Measurements from ENCODE around the gene AHDC1. TPM values are rescaled to one million over a fixed set of nuclear protein-coding genes. Genes with fewer than 3 reads are reported as not detected.
A peak's percentile ranks its signal among the peaks of the same experiment; 100 is the strongest.

The AHDC1 gene
- total and polyA plus RNA-seq, 2 experiments from 2014 or later = 3.9 to 5.3 TPM

DNA sequence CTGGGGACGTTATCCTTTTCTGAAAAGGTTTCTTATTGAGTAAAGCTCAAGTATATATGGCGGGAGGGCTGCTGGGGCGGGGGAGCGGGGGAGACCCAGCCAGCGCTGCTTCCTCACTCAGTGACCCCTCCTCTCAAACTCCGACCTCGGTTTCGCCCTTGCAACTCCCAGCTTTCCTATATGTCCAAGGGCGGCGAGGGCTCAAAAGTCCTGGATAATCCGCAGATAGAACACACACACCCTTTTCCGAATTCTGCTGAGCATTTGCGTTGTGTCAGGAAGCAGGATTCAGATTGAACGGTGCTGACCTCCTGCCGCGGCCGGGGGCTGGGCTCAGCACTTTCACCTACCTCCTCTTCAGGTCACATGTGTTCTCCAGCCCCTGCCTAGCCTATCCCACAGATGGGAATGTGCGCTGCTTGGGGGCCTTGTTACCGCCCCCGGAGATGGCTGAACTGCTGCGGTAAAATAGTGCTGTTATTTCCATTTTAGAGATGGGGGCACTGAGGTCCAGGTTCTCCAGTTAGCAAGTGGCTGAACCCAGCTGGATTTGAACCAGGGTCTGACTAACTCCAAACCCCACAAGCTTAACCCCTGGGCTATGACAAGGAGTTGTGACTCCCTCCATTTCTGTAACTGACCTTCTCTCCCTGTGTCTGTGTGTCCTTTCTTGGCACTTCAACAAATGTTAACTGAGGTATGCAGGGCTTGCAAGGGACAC, 795 bp upstream of the AHDC1 start:
- Histone ChIP-seq H2AFZ (peak overlapping the region; percentile 87), H3K4me2 (ENCODE audit: unreplicated experiment) (peak overlapping the region; percentile 52), H3K9me2 (ENCODE audit: insufficient read depth) (no peaks in the 10 kb centered on the region), H3K9ac (peak overlapping the region; percentile 80; the same call in 1 of the 2 replicates), H3K27me3 (replicated peaks; ENCODE audit: insufficient read depth) (no peaks in the 10 kb centered on the region), H3K79me2 (ENCODE audit: insufficient read depth) (peaks cover 36% of the 10 kb centered on the region), H3K4me3 (peak overlapping the region; percentile 84), H4K20me1 (ENCODE audit: insufficient read depth) (no peaks in the 10 kb centered on the region), H3K27ac (no peak overlapping the region), H3K9me3 (ENCODE audit: low read depth) (no peaks in the 10 kb centered on the region), H3K4me1 (ENCODE audit: insufficient read depth) (peaks cover 18% of the 10 kb centered on the region), H3K36me3 (ENCODE audit: low read depth) (no peaks in the 10 kb centered on the region), H3F3A (ENCODE audit: insufficient read depth) (no peaks in the 10 kb centered on the region)
- in situ Hi-C loops (cut with MboI) = loop anchor here (5.0 to 25.0 kb wide), 3 partner anchors 63 to 492 kb away; no protein-coding TSS in a partner anchor
- WGBS, 2 experiments (ENCODE audit: low coverage in 1 of 2, low lambda C conversion rate in 2 of 2, missing lambda C conversion rate in 2 of 2) = 46 to 48% methylated on average over 20 to 21 of the region's 21 CpGs
- TF ChIP-seq EZH2 (IDR thresholded peaks at IDR 0.05; ENCODE audit: insufficient read depth, poor library complexity, severe bottlenecking) (no peak), EZH2phosphoT487 (IDR thresholded peaks at IDR 0.05; ENCODE audit: insufficient read depth, low read depth) (no peak)
- peak; percentile 33 for DNase-seq

DNA sequence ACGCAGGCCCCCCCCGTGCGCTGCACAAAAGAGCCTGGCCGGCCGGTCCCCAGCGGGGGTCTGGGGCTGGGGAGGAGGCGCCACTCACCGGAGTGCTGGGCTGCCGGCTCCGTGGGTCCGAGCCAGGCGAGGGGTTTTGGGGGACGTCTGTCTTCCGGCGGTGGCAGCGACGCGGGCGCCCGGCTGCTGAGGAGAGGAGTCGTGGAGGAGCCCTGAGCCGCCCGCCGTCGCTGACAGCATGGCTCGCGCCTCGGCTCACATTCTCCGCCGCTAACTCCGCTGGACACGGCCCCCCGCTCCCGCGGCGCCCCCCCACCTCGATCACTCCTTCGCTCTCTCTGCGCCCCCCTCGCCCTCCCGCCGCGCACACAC, 649 bp downstream of the AHDC1 start:
- Histone ChIP-seq H3K9me3 (ENCODE audit: low read depth) (no peaks in the 10 kb centered on the region), H4K20me1 (ENCODE audit: insufficient read depth) (no peaks in the 10 kb centered on the region), H3K4me3 (peak overlapping the region; percentile 84), H3K27me3 (replicated peaks; ENCODE audit: insufficient read depth) (no peaks in the 10 kb centered on the region), H3K4me1 (ENCODE audit: insufficient read depth) (peaks cover 29% of the 10 kb centered on the region), H3K9ac (peak overlapping the region; percentile 80), H3K27ac (peak overlapping the region; percentile 36), H3K9me2 (ENCODE audit: insufficient read depth) (no peaks in the 10 kb centered on the region), H3K79me2 (ENCODE audit: insufficient read depth) (peaks cover 50% of the 10 kb centered on the region), H3K36me3 (ENCODE audit: low read depth) (no peaks in the 10 kb centered on the region), H2AFZ (peak overlapping the region; percentile 87; the same call in 1 of the 2 replicates), H3K4me2 (ENCODE audit: unreplicated experiment) (peak overlapping the region; percentile 48), H3F3A (ENCODE audit: insufficient read depth) (no peaks in the 10 kb centered on the region)
- DNase-seq = peak; percentile 75
- no peak for TF ChIP-seq EZH2 (IDR thresholded peaks at IDR 0.05; ENCODE audit: insufficient read depth, poor library complexity, severe bottlenecking)
- no peak for TF ChIP-seq EZH2phosphoT487 (IDR thresholded peaks at IDR 0.05; ENCODE audit: insufficient read depth, low read depth)
- in situ Hi-C loops (cut with MboI) = loop anchor here (25.0 kb wide), 2 partner anchors 191 to 491 kb away; no protein-coding TSS in a partner anchor
- 0 to 2% methylated on average over 5 to 42 of the region's 43 CpGs for WGBS, 2 experiments (ENCODE audit: low coverage in 1 of 2, low lambda C conversion rate in 2 of 2, missing lambda C conversion rate in 2 of 2)

DNA sequence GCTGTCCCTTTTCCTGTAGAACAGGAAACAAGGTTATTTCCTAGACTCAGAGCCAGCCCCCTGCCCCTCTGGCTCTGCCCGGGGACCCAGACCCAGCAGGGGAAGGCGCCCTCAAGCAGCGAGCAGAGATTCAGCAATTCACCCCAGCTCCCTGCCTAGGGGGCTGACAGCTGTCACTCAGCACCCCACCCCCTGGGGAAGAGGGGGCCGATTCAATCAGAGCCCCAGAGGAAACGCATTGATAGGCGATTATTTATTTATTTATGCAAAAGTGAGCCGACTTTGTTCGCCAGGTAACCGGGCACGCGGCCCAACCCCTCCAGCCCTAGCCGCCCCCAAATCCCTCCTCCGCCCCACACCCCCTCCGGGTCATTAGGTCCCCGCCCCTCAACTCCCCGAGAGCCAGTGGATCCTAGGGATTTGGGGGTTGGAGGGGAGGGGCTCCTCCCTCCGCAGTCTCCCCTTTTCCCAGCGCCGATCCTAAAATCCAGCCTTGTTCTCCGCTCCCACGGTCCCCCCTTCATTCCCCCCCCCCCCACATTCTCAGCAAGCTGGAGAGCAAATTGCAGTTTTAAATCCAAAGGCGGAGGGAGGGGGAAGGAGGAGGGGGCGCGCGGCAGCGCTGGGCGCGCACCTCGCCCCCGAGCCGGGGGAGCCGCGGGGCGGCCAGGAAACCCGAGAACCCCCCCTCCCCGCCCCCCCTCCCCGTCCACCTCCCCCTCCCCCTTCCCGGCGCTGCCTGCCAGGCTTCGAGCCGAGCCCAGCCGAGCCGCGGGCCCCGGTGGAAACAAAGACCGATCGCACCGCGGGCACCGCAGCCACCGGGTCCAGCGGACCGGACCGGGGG, 1.3 kb downstream of the AHDC1 start:
- Histone ChIP-seq H3K79me2 (ENCODE audit: insufficient read depth) (peaks cover 56% of the 10 kb centered on the region), H3K27me3 (replicated peaks; ENCODE audit: insufficient read depth) (no peaks in the 10 kb centered on the region), H2AFZ (peak overlapping the region; percentile 87; the same call in 1 of the 2 replicates), H3K4me3 (peak overlapping the region; percentile 84), H3K27ac (peak overlapping the region; percentile 43), H3K9ac (peak overlapping the region; percentile 80), H3K36me3 (ENCODE audit: low read depth) (no peaks in the 10 kb centered on the region), H3K9me2 (ENCODE audit: insufficient read depth) (no peaks in the 10 kb centered on the region), H3K4me1 (ENCODE audit: insufficient read depth) (peaks cover 35% of the 10 kb centered on the region), H3K4me2 (ENCODE audit: unreplicated experiment) (peak overlapping the region; percentile 95), H4K20me1 (ENCODE audit: insufficient read depth) (no peaks in the 10 kb centered on the region), H3K9me3 (ENCODE audit: low read depth) (no peaks in the 10 kb centered on the region), H3F3A (ENCODE audit: insufficient read depth) (no peaks in the 10 kb centered on the region)
- in situ Hi-C loops (cut with MboI) = loop anchor here (25.0 kb wide), 2 partner anchors 190 to 490 kb away; no protein-coding TSS in a partner anchor
- DNase-seq = peak; percentile 78
- WGBS, 2 experiments (ENCODE audit: low coverage in 1 of 2, low lambda C conversion rate in 2 of 2, missing lambda C conversion rate in 2 of 2) = 1 to 3% methylated on average over 22 to 54 of the region's 54 CpGs
- TF ChIP-seq EZH2phosphoT487 (IDR thresholded peaks at IDR 0.05; ENCODE audit: insufficient read depth, low read depth) (no peak), EZH2 (IDR thresholded peaks at IDR 0.05; ENCODE audit: insufficient read depth, poor library complexity, severe bottlenecking) (no peak)

DNA sequence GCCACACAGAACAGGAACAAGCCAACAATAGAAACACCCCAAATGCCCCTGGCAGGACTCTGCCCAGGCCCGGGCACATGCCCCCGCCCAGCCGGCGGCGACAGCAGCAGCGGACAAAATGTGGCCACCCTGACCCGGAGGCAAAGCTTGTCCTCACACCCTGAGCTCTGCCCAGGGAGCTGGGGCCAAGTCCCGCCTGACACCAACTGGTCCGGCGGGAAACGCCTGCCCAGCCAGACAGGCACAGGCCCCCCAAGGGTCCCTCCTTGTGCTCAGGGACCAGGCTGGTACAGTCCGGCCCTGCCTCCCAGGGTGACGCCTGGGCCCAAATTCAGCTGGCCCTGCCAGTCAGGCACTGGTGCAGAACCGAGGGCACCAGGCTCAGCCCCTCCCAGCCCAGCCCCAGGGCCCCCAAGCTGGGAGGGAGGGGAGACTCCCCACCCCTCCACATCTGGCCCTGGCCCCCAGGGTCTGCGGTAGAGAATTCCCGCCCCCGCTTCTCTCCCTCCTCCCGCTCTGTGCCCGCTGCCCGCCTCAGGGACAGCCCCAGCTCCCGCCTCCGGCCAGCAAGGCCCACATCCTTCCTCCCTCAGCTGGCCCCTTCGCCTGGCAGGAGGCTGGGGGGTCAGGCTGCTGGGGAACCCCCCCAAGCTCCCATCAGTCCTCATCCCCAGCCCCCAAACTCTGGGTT, 2.0 kb downstream of the AHDC1 start:
- in situ Hi-C loops (cut with MboI) = loop anchor here (25.0 kb wide), 2 partner anchors 190 to 490 kb away; no protein-coding TSS in a partner anchor
- Histone ChIP-seq H3K9ac (peak overlapping the region; percentile 80), H4K20me1 (ENCODE audit: insufficient read depth) (no peaks in the 10 kb centered on the region), H3K36me3 (ENCODE audit: low read depth) (no peaks in the 10 kb centered on the region), H3F3A (ENCODE audit: insufficient read depth) (no peaks in the 10 kb centered on the region), H3K9me2 (ENCODE audit: insufficient read depth) (no peaks in the 10 kb centered on the region), H3K27ac (peak overlapping the region; percentile 43), H3K79me2 (ENCODE audit: insufficient read depth) (peaks cover 64% of the 10 kb centered on the region), H3K27me3 (replicated peaks; ENCODE audit: insufficient read depth) (no peaks in the 10 kb centered on the region), H3K4me2 (ENCODE audit: unreplicated experiment) (peak overlapping the region; percentile 95), H3K4me1 (ENCODE audit: insufficient read depth) (peaks cover 41% of the 10 kb centered on the region), H3K4me3 (peak overlapping the region; percentile 84), H3K9me3 (ENCODE audit: low read depth) (no peaks in the 10 kb centered on the region), H2AFZ (peak overlapping the region; percentile 35)
- 3% methylated on average over 17 to 22 of the region's 23 CpGs for WGBS, 2 experiments (ENCODE audit: low coverage in 1 of 2, low lambda C conversion rate in 2 of 2, missing lambda C conversion rate in 2 of 2)
- TF ChIP-seq EZH2phosphoT487 (IDR thresholded peaks at IDR 0.05; ENCODE audit: insufficient read depth, low read depth) (no peak), EZH2 (IDR thresholded peaks at IDR 0.05; ENCODE audit: insufficient read depth, poor library complexity, severe bottlenecking) (no peak)
- peak; percentile 68 for DNase-seq
